Smooth muscle cell (in vitro differentiated cells): ENCODE results near the gene NF2. TPM values are rescaled to one million over a fixed set of nuclear protein-coding genes. Genes with fewer than 3 reads are reported as not detected.

ENCODE experiments used
- DNase-seq: peaks from one replicate; lab custom pipeline; 2025; ENCODE audit not compliant: unreplicated experiment; lab: John Stamatoyannopoulos, UW
- H2AFZ ChIP-seq: fragments of 200-600 bp; sonication (generic); 2 replicates; pipeline ENCODE4 v1.6.0; 2016; ENCODE audit warnings: antibody characterized with exemption, low read depth, mild to moderate bottlenecking
- H3F3A ChIP-seq: fragments of 200-600 bp; sonication (generic); 2 replicates; pipeline ENCODE4 v1.6.0; 2017; ENCODE audit warnings: antibody characterized with exemption, low read depth
- H3K27ac ChIP-seq: fragments of 200-600 bp; sonication (generic); 2 replicates; pipeline ENCODE4 v1.5.1; 2016; ENCODE audit warnings: low read depth, mild to moderate bottlenecking
- H3K27me3 ChIP-seq: fragments of 200-600 bp; sonication (generic); 2 replicates; pipeline ENCODE4 v1.6.1; 2016; ENCODE audit warnings: low read depth, mild to moderate bottlenecking
- H3K36me3 ChIP-seq: fragments of 200-600 bp; sonication (generic); 2 replicates; pipeline ENCODE4 v1.5.1; 2016; ENCODE audit warnings: low read depth
- H3K4me1 ChIP-seq: fragments of 200-600 bp; sonication (generic); 2 replicates; pipeline ENCODE4 v1.5.1; 2016; ENCODE audit warnings: low read depth
- H3K4me2 ChIP-seq: fragments of 200-600 bp; sonication (generic); 2 replicates; pipeline ENCODE4 v1.6.0; 2016; ENCODE audit warnings: mild to moderate bottlenecking
- H3K4me3 ChIP-seq: fragments of 200-600 bp; sonication (generic); 2 replicates; pipeline ENCODE4 v1.5.1; 2016; ENCODE audit warnings: mild to moderate bottlenecking
- H3K79me2 ChIP-seq: fragments of 200-600 bp; sonication (generic); 2 replicates; pipeline ENCODE4 v1.6.0; 2016; ENCODE audit warnings: low read depth, mild to moderate bottlenecking
- H3K9ac ChIP-seq: fragments of 200-600 bp; sonication (generic); 2 replicates; pipeline ENCODE4 v1.6.0; 2016; ENCODE audit warnings: low read depth
- H3K9me3 ChIP-seq: fragments of 200-600 bp; sonication (generic); replicated peaks from 2 replicates; pipeline ENCODE4 v1.5.1; 2016; ENCODE audit warnings: low read depth
- H4K20me1 ChIP-seq: fragments of 200-600 bp; sonication (generic); 2 replicates; pipeline ENCODE4 v1.6.0; 2016; ENCODE audit warnings: low read depth
- CTCF ChIP-seq: fragments of 200-600 bp; sonication (generic); IDR thresholded peaks from 2 replicates; pipeline ENCODE4 v1.5.1; 2017; ENCODE audit warnings: borderline replicate concordance, mild to moderate bottlenecking, antibody characterized with exemption; ENCODE audit not compliant: insufficient read depth, poor library complexity, severe bottlenecking
- whole genome bisulfite sequencing: methylation state at CpG from one replicate; pipeline ENCODE4 v1.1.7; 2016; ENCODE audit warnings: low lambda C conversion rate; 5-methylcytosine and 5-hydroxymethylcytosine counted together
- polyA plus RNA-seq: library from polyadenylated mRNA; unstranded; fragments of >200 nt; fragmentation: Nextera tagmentation; extraction: Ambion mirVana; gene quantifications from 2 replicates; pipeline ENCODE4 v1.2.1, GENCODE V29; 2016
- total RNA-seq: library from RNA; depleted of rRNA; stranded (reverse); fragments of >200 nt; gene quantifications from 2 replicates; pipeline ENCODE4 v1.2.3, GENCODE V29; 2014

Gene NF2
- total RNA-seq (21.7 and 25.1 TPM in 2 replicates), polyA plus RNA-seq (21.5 and 23.9 TPM in 2 replicates)

DNA sequence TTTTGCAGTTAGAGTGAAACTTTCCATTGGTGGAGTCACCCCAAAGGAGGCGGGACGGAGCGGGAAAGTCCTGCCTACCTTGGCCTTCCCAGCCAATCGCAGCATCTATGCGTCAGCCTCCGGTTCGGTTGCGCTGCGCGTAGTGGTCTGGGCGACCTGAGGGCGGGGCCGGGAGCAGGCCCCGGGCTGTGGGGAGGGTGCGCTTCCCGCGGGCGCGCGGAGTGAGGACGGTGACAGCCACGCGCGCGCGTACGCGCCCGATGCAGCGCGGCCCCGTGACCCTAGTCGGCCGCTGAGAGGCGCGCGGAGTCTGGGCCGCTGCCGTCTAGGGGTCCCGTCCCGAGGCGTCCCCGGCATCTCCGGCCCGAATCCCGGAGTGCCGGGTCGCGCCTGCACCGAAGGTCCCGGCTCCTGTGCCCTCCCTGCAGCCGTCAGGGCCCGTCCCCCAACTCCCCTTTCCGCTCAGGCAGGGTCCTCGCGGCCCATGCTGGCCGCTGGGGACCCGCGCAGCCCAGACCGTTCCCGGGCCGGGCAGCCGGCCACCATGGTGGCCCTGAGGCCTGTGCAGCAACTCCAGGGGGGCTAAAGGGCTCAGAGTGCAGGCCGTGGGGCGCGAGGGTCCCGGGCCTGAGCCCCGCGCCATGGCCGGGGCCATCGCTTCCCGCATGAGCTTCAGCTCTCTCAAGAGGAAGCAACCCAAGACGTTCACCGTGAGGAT is at the start of gene NF2:
NF2 (plus strand) TSS at position 276 of the 718 bp plus-strand sequence; CDS start at position 642, 366 bp downstream.
- peak within 1 kb of the TSS; percentile 86 for H3K9ac ChIP-seq
- peak within 1 kb of the TSS; percentile 74 for H3K4me3 ChIP-seq
- peaks cover 14% of the 10 kb centered on the region for H3K4me1 ChIP-seq
- H3K27me3 ChIP-seq: no peaks in the 10 kb centered on the region
- H3K4me2 ChIP-seq: peak within 1 kb of the TSS; percentile 94
- H3K36me3 ChIP-seq: no peaks in the 10 kb centered on the region
- DNase-seq: peak; percentile 86
- no peaks in the 10 kb centered on the region for H3K9me3 ChIP-seq
- no peaks in the 10 kb centered on the region for H3F3A ChIP-seq
- peak within 1 kb of the TSS; percentile 85 for H3K27ac ChIP-seq
- H3K79me2 ChIP-seq: peaks cover 43% of the 10 kb centered on the region
- no peak for TF ChIP-seq CTCF
- H2AFZ ChIP-seq: peak within 1 kb of the TSS; percentile 94
- WGBS: under 1% methylated on average over 73 of the region's 74 CpGs
- H4K20me1 ChIP-seq: peaks cover 7% of the 10 kb centered on the region

- no peak overlapping the region for H3K4me3 ChIP-seq
- no peaks in the 10 kb centered on the region for H3K27me3 ChIP-seq
- H4K20me1 ChIP-seq: no peaks in the 10 kb centered on the region
- WGBS: 92% methylated on average over 4 of the region's 4 CpGs
- TF ChIP-seq CTCF: no peak
- H3K79me2 ChIP-seq: peaks cover 8% of the 10 kb centered on the region
- H3K36me3 ChIP-seq: peaks cover 7% of the 10 kb centered on the region
- no peak for DNase-seq
- no peak overlapping the region for H3K4me2 ChIP-seq
- H3K9ac ChIP-seq: no peak overlapping the region
- H3K27ac ChIP-seq: no peak overlapping the region
- peaks cover 4% of the 10 kb centered on the region for H3F3A ChIP-seq
- no peak overlapping the region for H2AFZ ChIP-seq
- H3K9me3 ChIP-seq: no peaks in the 10 kb centered on the region
- H3K4me1 ChIP-seq: peaks cover 6% of the 10 kb centered on the region
Observed at GRCh38 chr22:29555065-29555644, 48.3 kb upstream of the NF2 start.

GRCh38 chr22:29559030-29559429 is 44.4 kb upstream of the NF2 start:
- Histone ChIP-seq H3K9me3 (no peaks in the 10 kb centered on the region), H3K9ac (no peak overlapping the region), H3K4me1 (peaks cover 4% of the 10 kb centered on the region), H3K36me3 (peaks cover 7% of the 10 kb centered on the region), H3K79me2 (no peaks in the 10 kb centered on the region), H4K20me1 (no peaks in the 10 kb centered on the region), H3K4me2 (no peak overlapping the region), H3F3A (peaks cover 4% of the 10 kb centered on the region), H3K4me3 (no peak overlapping the region), H3K27ac (no peak overlapping the region), H3K27me3 (no peaks in the 10 kb centered on the region), H2AFZ (no peak overlapping the region)
- WGBS: 97% methylated on average over 6 of the region's 6 CpGs
- DNase-seq: no peak
- TF ChIP-seq CTCF: no peak
